ENCODE measurements around the gene KATNAL2.
A peak's percentile ranks its signal among the peaks of the same experiment; 100 is the strongest.

Gene KATNAL2

GRCh38 chr18:47040982-47041381 lies 123.6 kb downstream of the KATNAL2 start:
- no peaks in the 10 kb centered on the region for H3K79me2 ChIP-seq
- H3K4me2 ChIP-seq (ENCODE audit: low read length): no peak overlapping the region
- H3K9me3 ChIP-seq (ENCODE audit: control insufficient read depth, low read length): no peaks in the 10 kb centered on the region
- no peak overlapping the region for H3K27ac ChIP-seq
- no peaks in the 10 kb centered on the region for H3K36me3 ChIP-seq (ENCODE audit: control insufficient read depth, insufficient read depth, low read length)
- no peak overlapping the region for H2AFZ ChIP-seq
- no peaks in the 10 kb centered on the region for H3K4me1 ChIP-seq
- H3K27me3 ChIP-seq (ENCODE audit: control insufficient read depth, insufficient read depth, low read length): no peaks in the 10 kb centered on the region
- no peak overlapping the region for H3K4me3 ChIP-seq (ENCODE audit: low read depth, low read length)
- no peak overlapping the region for H3K9ac ChIP-seq
- TF ChIP-seq, protein P1, sequence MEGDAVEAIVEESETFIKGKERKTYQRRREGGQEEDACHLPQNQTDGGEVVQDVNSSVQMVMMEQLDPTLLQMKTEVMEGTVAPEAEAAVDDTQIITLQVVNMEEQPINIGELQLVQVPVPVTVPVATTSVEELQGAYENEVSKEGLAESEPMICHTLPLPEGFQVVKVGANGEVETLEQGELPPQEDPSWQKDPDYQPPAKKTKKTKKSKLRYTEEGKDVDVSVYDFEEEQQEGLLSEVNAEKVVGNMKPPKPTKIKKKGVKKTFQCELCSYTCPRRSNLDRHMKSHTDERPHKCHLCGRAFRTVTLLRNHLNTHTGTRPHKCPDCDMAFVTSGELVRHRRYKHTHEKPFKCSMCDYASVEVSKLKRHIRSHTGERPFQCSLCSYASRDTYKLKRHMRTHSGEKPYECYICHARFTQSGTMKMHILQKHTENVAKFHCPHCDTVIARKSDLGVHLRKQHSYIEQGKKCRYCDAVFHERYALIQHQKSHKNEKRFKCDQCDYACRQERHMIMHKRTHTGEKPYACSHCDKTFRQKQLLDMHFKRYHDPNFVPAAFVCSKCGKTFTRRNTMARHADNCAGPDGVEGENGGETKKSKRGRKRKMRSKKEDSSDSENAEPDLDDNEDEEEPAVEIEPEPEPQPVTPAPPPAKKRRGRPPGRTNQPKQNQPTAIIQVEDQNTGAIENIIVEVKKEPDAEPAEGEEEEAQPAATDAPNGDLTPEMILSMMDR (IDR thresholded peaks at IDR 0.05): no peak

DNA sequence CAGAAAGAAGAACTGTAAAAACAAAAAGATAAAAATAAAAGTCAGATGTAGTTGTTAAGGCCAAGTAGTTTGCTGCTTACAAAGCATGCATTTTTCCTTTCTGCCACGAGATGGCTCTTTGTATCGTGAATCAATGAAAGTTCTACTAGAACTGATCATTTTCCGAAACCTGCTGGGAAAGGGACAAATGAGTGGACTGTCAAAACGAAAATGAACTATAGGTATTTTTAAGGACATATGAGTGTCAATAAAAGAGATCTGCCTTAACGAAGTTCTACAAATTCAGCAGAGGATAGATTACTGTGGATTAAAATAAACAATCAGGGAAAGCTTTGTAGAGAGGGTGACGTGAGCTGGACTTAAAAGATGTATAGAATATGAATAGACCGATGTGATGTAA lies 133.1 kb downstream of the KATNAL2 start:
- Histone ChIP-seq H3K4me2 (ENCODE audit: low read length) (no peak overlapping the region), H3K9ac (no peak overlapping the region), H2AFZ (no peak overlapping the region), H3K79me2 (no peaks in the 10 kb centered on the region), H3K36me3 (ENCODE audit: control insufficient read depth, insufficient read depth, low read length) (no peaks in the 10 kb centered on the region), H3K27ac (no peak overlapping the region), H3K4me1 (no peaks in the 10 kb centered on the region), H3K4me3 (ENCODE audit: low read depth, low read length) (no peak overlapping the region), H3K27me3 (ENCODE audit: control insufficient read depth, insufficient read depth, low read length) (no peaks in the 10 kb centered on the region), H3K9me3 (ENCODE audit: control insufficient read depth, low read length) (no peaks in the 10 kb centered on the region)
- TF ChIP-seq, protein P1 (IDR thresholded peaks at IDR 0.05): peak; percentile 46

- no peaks in the 10 kb centered on the region for H3K4me1 ChIP-seq
- H2AFZ ChIP-seq: no peak overlapping the region
- no peaks in the 10 kb centered on the region for H3K9me3 ChIP-seq (ENCODE audit: control insufficient read depth, low read length)
- H3K79me2 ChIP-seq: no peaks in the 10 kb centered on the region
- TF ChIP-seq, protein P1 (IDR thresholded peaks at IDR 0.05): no peak
- H3K36me3 ChIP-seq (ENCODE audit: control insufficient read depth, insufficient read depth, low read length): no peaks in the 10 kb centered on the region
- no peak overlapping the region for H3K4me2 ChIP-seq (ENCODE audit: low read length)
- no peak overlapping the region for H3K4me3 ChIP-seq (ENCODE audit: low read depth, low read length)
- H3K9ac ChIP-seq: no peak overlapping the region
- H3K27ac ChIP-seq: no peak overlapping the region
- H3K27me3 ChIP-seq (ENCODE audit: control insufficient read depth, insufficient read depth, low read length): no peaks in the 10 kb centered on the region
Measured at GRCh38 chr18:47054369-47054768, 137.0 kb downstream of the KATNAL2 start.

DNA sequence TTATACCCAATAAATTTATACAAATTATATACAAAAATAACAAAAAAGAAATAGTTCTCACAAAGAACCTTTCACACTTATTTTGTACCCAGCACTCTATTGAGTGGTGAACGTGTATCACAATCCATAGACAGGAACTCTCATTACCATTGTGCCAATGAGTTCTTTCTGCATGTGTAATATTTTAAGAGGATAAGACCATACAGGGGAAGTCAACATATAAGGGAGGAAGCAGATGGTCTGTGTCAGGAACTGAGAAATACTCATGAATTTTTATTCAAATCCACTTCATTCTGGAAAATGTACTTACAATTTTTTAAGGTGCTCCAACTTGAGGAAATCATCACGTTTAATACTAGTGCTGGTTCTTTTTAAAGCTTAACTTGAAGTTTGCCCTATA lies 145.1 kb downstream of the KATNAL2 start:
- H3K4me3 ChIP-seq (ENCODE audit: low read depth, low read length): no peak overlapping the region
- H3K79me2 ChIP-seq: no peaks in the 10 kb centered on the region
- no peaks in the 10 kb centered on the region for H3K4me1 ChIP-seq
- no peaks in the 10 kb centered on the region for H3K9me3 ChIP-seq (ENCODE audit: control insufficient read depth, low read length)
- H3K36me3 ChIP-seq (ENCODE audit: control insufficient read depth, insufficient read depth, low read length): no peaks in the 10 kb centered on the region
- TF ChIP-seq, protein P1 (IDR thresholded peaks at IDR 0.05): no peak
- no peak overlapping the region for H3K4me2 ChIP-seq (ENCODE audit: low read length)
- no peak overlapping the region for H3K9ac ChIP-seq
- no peaks in the 10 kb centered on the region for H3K27me3 ChIP-seq (ENCODE audit: control insufficient read depth, insufficient read depth, low read length)
- no peak overlapping the region for H3K27ac ChIP-seq
- H2AFZ ChIP-seq: no peak overlapping the region

DNA sequence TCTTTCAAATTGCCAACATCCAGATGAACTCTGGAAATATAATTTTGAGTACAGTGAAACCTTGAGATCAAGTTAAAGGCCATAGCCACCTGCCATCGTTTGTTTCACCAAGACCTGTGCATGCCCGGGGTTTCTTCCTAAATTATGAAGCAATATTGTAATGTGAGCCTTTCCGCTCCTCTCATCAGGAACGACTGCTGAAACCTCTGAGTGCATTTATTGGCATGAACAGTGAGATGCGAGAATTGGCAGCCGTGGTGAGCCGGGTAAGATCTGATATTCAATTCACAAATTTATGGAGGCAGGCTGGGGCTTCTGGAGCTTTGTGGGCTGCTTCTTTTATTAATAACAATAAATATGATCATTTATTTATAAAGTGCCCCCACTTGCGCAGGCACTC lies 145.7 kb downstream of the KATNAL2 start:
- no peak overlapping the region for H2AFZ ChIP-seq
- H3K27me3 ChIP-seq (ENCODE audit: control insufficient read depth, insufficient read depth, low read length): no peaks in the 10 kb centered on the region

More for the DNA sequence above, 145.7 kb downstream of the KATNAL2 start:
- no peak overlapping the region for H3K4me3 ChIP-seq (ENCODE audit: low read depth, low read length)
- no peaks in the 10 kb centered on the region for H3K36me3 ChIP-seq (ENCODE audit: control insufficient read depth, insufficient read depth, low read length)
- H3K9me3 ChIP-seq (ENCODE audit: control insufficient read depth, low read length): no peaks in the 10 kb centered on the region
- H3K9ac ChIP-seq: no peak overlapping the region
- no peak overlapping the region for H3K4me2 ChIP-seq (ENCODE audit: low read length)
- no peaks in the 10 kb centered on the region for H3K79me2 ChIP-seq
- TF ChIP-seq, protein P1 (IDR thresholded peaks at IDR 0.05): no peak
- H3K27ac ChIP-seq: no peak overlapping the region
- H3K4me1 ChIP-seq: no peaks in the 10 kb centered on the region

Data from parathyroid adenoma (tissue), 2 donors.